Trophoblast cell (in vitro differentiated cells and primary cell): Measurements from ENCODE around the gene ARMC9.
A peak's percentile ranks its signal among the peaks of the same experiment; 100 is the strongest.

Experiments
- DNase-seq, 2 donors: peaks; one replicate each; pipeline ENCODE4 v3.0.0-alpha.2; 2016
- H2AFZ ChIP-seq: 2 replicates; pipeline ENCODE4 v1.6.1; 2013; ENCODE audit warnings: low read length, moderate library complexity, mild to moderate bottlenecking; ENCODE audit not compliant: insufficient read depth, poor library complexity
- H2AK5ac ChIP-seq: 2 replicates; pipeline ENCODE4 v1.6.1; 2013; ENCODE audit warnings: mild to moderate bottlenecking, low read length
- H2BK120ac ChIP-seq: 2 replicates; pipeline ENCODE4 v1.6.1; 2013; ENCODE audit warnings: low read length, mild to moderate bottlenecking, moderate library complexity; ENCODE audit not compliant: insufficient read depth, poor library complexity
- H2BK12ac ChIP-seq: 2 replicates; pipeline ENCODE4 v1.6.1; 2013; ENCODE audit warnings: mild to moderate bottlenecking, low read length, moderate library complexity
- H2BK5ac ChIP-seq: 2 replicates; pipeline ENCODE4 v1.6.1; 2013; ENCODE audit warnings: low read length, low read depth, moderate library complexity, mild to moderate bottlenecking; ENCODE audit not compliant: poor library complexity
- H3K14ac ChIP-seq: 2 replicates; pipeline ENCODE4 v1.6.1; 2013; ENCODE audit warnings: mild to moderate bottlenecking, low read length
- H3K18ac ChIP-seq: 2 replicates; pipeline ENCODE4 v1.6.1; 2013; ENCODE audit warnings: mild to moderate bottlenecking, low read length
- H3K23ac ChIP-seq: 2 replicates; pipeline ENCODE4 v1.6.1; 2013; ENCODE audit warnings: low read length
- H3K27ac ChIP-seq: 2 replicates; pipeline ENCODE4 v1.5.1; 2013; ENCODE audit warnings: low read depth, mild to moderate bottlenecking, inconsistent platforms, low read length, moderate library complexity
- H3K27me3 ChIP-seq: 2 replicates; pipeline ENCODE4 v1.6.1; 2013; ENCODE audit warnings: inconsistent platforms, mild to moderate bottlenecking, low read length, moderate library complexity; ENCODE audit not compliant: insufficient read depth
- H3K36me3 ChIP-seq, 2 experiments: 1 replicate in 1 of 2; 2 replicates in 1 of 2; pipeline ENCODE4 v1.6.1; 2013; ENCODE audit warnings: low read length in 2 of 2, mild to moderate bottlenecking in 2 of 2, moderate library complexity in 1 of 2; ENCODE audit not compliant: insufficient read depth in 2 of 2, control insufficient read depth in 1 of 2
- H3K4ac ChIP-seq: 2 replicates; pipeline ENCODE4 v1.6.1; 2013; ENCODE audit warnings: low read depth, mild to moderate bottlenecking, low read length, moderate library complexity
- H3K4me1 ChIP-seq, 2 experiments: 1 replicate in 1 of 2; 2 replicates in 1 of 2; pipeline ENCODE4 v1.6.1; 2013; ENCODE audit warnings: low read length in 2 of 2, mild to moderate bottlenecking in 2 of 2, moderate library complexity in 1 of 2; ENCODE audit not compliant: insufficient read depth in 2 of 2, control insufficient read depth in 1 of 2
- H3K4me2 ChIP-seq: 2 replicates; pipeline ENCODE4 v1.6.1; 2013; ENCODE audit warnings: inconsistent platforms, mild to moderate bottlenecking, low read length, moderate library complexity
- H3K4me3 ChIP-seq: 2 replicates; pipeline ENCODE4 v1.5.1; 2013; ENCODE audit warnings: mild to moderate bottlenecking, low read depth, low read length, inconsistent platforms
- H3K79me1 ChIP-seq: one replicate; pipeline ENCODE4 v1.6.1; 2013; ENCODE audit warnings: low read length
- H3K79me2 ChIP-seq: 2 replicates; pipeline ENCODE4 v1.6.1; 2013; ENCODE audit warnings: low read length, mild to moderate bottlenecking; ENCODE audit not compliant: control insufficient read depth, insufficient read depth, poor library complexity
- H3K9ac ChIP-seq: 2 replicates; pipeline ENCODE4 v1.6.1; 2013; ENCODE audit warnings: mild to moderate bottlenecking, low read length
- H3K9me3 ChIP-seq: 2 replicates; pipeline ENCODE4 v1.6.1; 2013; ENCODE audit warnings: low read depth, mild to moderate bottlenecking, control low read depth, inconsistent platforms, low read length; ENCODE audit not compliant: insufficient read depth
- H4K12ac ChIP-seq: 2 replicates; pipeline ENCODE4 v1.6.1; 2013; ENCODE audit warnings: low read depth, mild to moderate bottlenecking, low read length, moderate library complexity
- H4K8ac ChIP-seq: 2 replicates; pipeline ENCODE4 v1.6.1; 2013; ENCODE audit warnings: low read depth, mild to moderate bottlenecking, low read length, moderate library complexity
- H4K91ac ChIP-seq: one replicate; pipeline ENCODE4 v1.6.1; 2013; ENCODE audit warnings: low read depth, mild to moderate bottlenecking, low read length, moderate library complexity
- WGBS: extraction: QIAGEN DNeasy Blood & Tissue Kit; methylation state at CpG from one replicate; pipeline ENCODE4 v1.1.7; 2013; ENCODE audit warnings: missing lambda C conversion rate; ENCODE audit not compliant: insufficient read length, insufficient coverage; ENCODE audit errors: extremely low coverage; 5-methylcytosine and 5-hydroxymethylcytosine counted together

Gene ARMC9

DNA sequence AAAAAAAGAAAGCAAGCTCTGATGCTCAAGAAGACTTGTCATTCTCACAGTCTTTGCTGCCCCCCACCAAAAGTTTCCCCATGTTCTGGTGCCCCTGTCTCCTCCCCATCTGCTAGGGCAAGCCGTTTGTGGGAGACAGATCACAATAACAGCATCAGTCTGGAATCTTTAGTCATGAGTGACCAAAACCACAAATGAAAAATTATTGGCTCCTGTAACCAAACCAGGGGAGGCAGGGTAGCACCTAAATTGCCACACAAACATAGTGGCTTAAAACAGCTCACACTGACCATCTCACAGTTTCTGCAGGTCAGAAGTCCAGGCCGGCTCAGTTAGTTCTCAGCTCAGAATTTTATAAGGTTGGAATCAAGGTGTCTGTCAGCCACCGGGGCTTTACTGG lies 188.0 kb downstream of the ARMC9 start:
- no peak overlapping the region for H3K4me3 ChIP-seq
- no peak overlapping the region for H3K9ac ChIP-seq
- no peaks in the 10 kb centered on the region for H3K4me1 ChIP-seq
- DNase-seq, result no peak
- H3K79me2 ChIP-seq, result no peaks in the 10 kb centered on the region
- H3K4ac ChIP-seq, result no peak overlapping the region
- no peak overlapping the region for H4K8ac ChIP-seq
- H4K91ac ChIP-seq, result no peak overlapping the region
- H4K12ac ChIP-seq, result no peak overlapping the region
- peaks cover 3% of the 10 kb centered on the region for H3K9me3 ChIP-seq
- H3K18ac ChIP-seq, result no peak overlapping the region
- H3K36me3 ChIP-seq, result no peaks in the 10 kb centered on the region
- H3K4me2 ChIP-seq, result no peak overlapping the region
- H3K27ac ChIP-seq, result no peak overlapping the region
- no peaks in the 10 kb centered on the region for H3K27me3 ChIP-seq
- no peak overlapping the region for H3K23ac ChIP-seq
- H3K79me1 ChIP-seq, result no peaks in the 10 kb centered on the region
- no peak overlapping the region for H2AK5ac ChIP-seq
- H2BK5ac ChIP-seq, result no peak overlapping the region
- no peak overlapping the region for H2BK120ac ChIP-seq
- no peak overlapping the region for H2AFZ ChIP-seq
- H3K14ac ChIP-seq, result no peak overlapping the region
- no peak overlapping the region for H2BK12ac ChIP-seq
- no CpG with 5 or more reads among the region's 3 CpGs for WGBS

DNA sequence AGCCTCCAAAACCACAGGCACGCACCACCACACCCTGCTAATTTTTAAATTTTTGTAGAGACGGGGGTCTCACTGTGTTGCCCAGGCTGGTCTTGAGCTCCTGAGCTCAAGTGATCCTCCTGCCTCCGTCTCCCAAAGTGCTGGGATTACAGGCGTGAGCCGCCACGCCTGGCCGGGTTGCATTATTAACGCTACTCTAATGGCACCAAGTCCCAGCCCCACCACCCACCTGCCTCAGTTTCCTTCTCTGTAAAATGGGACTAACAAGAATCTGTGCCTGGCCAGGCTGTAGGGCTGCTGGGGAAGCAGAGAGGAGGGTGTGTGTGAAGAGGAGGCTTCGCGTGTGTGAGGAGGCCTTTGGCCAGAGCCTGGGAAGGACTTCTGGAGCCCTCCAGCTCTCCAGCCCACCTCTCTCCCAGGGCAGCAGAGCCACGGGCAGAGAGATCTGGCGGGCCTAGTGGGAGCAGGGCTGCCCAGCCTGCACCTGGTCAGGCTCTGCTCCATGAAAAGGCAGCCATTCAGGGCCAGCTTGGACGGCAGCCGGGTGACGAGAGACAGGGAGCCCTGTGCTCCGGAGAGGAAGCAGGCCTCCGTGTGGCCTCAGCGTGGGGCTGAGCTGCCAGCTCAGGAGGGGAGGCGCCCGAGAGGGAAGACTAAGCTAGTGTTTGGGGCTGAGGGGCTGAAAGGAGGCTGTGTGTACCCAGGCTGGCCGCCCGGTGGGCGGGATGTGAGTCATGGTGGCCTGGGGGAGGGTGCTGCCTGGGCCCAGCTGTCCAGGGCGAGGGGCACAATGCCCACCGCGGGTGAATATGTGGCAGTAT lies 189.7 kb downstream of the ARMC9 start:
- Histone ChIP-seq H3K36me3 (no peaks in the 10 kb centered on the region), H2AFZ (no peak overlapping the region), H2BK120ac (no peak overlapping the region), H4K12ac (no peak overlapping the region), H2AK5ac (no peak overlapping the region), H2BK5ac (no peak overlapping the region), H2BK12ac (no peak overlapping the region), H3K9ac (no peak overlapping the region), H4K91ac (no peak overlapping the region), H3K9me3 (peaks cover 9% of the 10 kb centered on the region), H3K4me2 (no peak overlapping the region), H3K18ac (no peak overlapping the region), H3K27ac (no peak overlapping the region), H3K4ac (no peak overlapping the region), H3K4me3 (no peak overlapping the region), H3K4me1 (no peaks in the 10 kb centered on the region), H4K8ac (no peak overlapping the region), H3K14ac (no peak overlapping the region), H3K79me1 (no peaks in the 10 kb centered on the region), H3K27me3 (no peaks in the 10 kb centered on the region), H3K79me2 (no peaks in the 10 kb centered on the region), H3K23ac (no peak overlapping the region)
- peak in 1 of 2 donors; percentile 29 for DNase-seq
- no CpG with 5 or more reads among the region's 26 CpGs for WGBS

DNA sequence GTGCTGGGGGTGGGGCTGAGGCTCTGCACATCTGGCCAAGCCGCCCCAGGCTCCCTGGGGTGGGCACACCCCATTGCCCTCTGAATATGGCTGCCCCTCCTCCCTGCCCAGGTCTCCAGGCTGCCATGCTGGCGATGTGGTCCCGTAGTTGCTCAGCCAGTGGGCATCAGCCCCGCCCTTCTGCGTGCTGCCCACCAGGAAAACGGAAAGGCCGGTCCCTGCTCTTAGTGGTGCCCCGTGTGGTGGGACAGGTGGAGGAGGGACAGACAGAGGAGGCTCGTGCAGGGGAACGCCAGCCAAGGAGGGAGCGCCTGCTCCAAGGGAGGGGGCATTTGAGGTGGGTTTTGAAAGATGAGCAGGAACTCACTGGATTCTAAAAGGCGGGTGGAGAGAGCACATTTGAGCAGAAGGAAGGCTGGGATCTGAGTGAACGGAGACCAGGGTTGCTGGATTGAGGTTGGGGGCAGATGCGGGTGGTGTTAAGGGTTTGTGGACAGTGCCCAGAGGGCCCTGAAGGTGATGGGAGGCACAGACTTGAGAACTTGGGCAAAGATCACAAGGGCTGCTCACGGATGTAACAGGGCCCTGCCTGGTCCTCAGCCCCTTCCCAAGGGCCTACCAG lies 190.4 kb downstream of the ARMC9 start:
- H2BK12ac ChIP-seq, result no peak overlapping the region
- H2AFZ ChIP-seq, result no peak overlapping the region
- no peak overlapping the region for H2BK5ac ChIP-seq
- no peaks in the 10 kb centered on the region for H3K79me2 ChIP-seq
- no peak overlapping the region for H4K91ac ChIP-seq
- no peak overlapping the region for H3K9ac ChIP-seq
- H2BK120ac ChIP-seq, result no peak overlapping the region
- H2AK5ac ChIP-seq, result no peak overlapping the region
- peaks cover 6% of the 10 kb centered on the region for H3K9me3 ChIP-seq
- no peaks in the 10 kb centered on the region for H3K79me1 ChIP-seq
- no peak overlapping the region for H3K4me3 ChIP-seq
- H3K14ac ChIP-seq, result no peak overlapping the region
- no CpG with 5 or more reads among the region's 15 CpGs for WGBS
- no peaks in the 10 kb centered on the region for H3K27me3 ChIP-seq
- H3K18ac ChIP-seq, result no peak overlapping the region
- H3K23ac ChIP-seq, result no peak overlapping the region
- H3K4ac ChIP-seq, result no peak overlapping the region
- no peaks in the 10 kb centered on the region for H3K36me3 ChIP-seq
- no peak overlapping the region for H3K27ac ChIP-seq
- no peaks in the 10 kb centered on the region for H3K4me1 ChIP-seq
- H4K12ac ChIP-seq, result no peak overlapping the region
- DNase-seq, result no peak
- no peak overlapping the region for H3K4me2 ChIP-seq
- no peak overlapping the region for H4K8ac ChIP-seq

DNA sequence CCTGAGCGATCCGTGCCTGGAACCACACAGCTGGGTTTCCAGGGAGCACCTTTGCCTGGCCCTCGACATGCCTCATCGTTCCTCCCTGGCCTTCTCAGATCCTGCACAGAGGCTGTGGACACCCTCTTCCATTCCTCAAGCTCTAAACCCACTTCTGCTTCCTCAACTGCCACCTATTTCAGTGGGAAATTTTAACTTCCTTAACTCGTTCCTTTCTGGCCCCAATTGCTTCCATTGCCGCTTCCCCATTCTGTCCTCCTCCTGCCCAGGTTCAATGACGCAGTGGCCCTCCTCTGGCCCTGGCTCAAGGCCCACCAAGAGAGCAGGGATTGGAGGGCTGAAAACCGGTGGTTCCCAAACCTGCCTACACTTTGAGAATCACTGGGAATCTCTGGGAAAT lies 192.2 kb downstream of the ARMC9 start:
- peak overlapping the region; percentile 8 for H3K4me3 ChIP-seq
- H3K4ac ChIP-seq, result no peak overlapping the region
- no peaks in the 10 kb centered on the region for H3K79me2 ChIP-seq
- H4K91ac ChIP-seq, result no peak overlapping the region
- no peak overlapping the region for H3K14ac ChIP-seq
- H3K18ac ChIP-seq, result no peak overlapping the region
- H3K4me2 ChIP-seq, result no peak overlapping the region
- H3K23ac ChIP-seq, result no peak overlapping the region
- H3K4me1 ChIP-seq, result peaks cover 0 to 2% of the 10 kb centered on the region in 2 experiments
- no peak overlapping the region for H2AFZ ChIP-seq
- H4K8ac ChIP-seq, result no peak overlapping the region
- no peak overlapping the region for H2BK120ac ChIP-seq
- no peaks in the 10 kb centered on the region for H3K27me3 ChIP-seq
- H2BK5ac ChIP-seq, result no peak overlapping the region
- peaks cover 6% of the 10 kb centered on the region for H3K9me3 ChIP-seq
- no peaks in the 10 kb centered on the region for H3K36me3 ChIP-seq
- H2AK5ac ChIP-seq, result no peak overlapping the region
- no peak overlapping the region for H4K12ac ChIP-seq
- no peak overlapping the region for H3K27ac ChIP-seq
- H3K9ac ChIP-seq, result no peak overlapping the region
- no peak overlapping the region for H2BK12ac ChIP-seq
- H3K79me1 ChIP-seq, result no peaks in the 10 kb centered on the region
- DNase-seq, result no peak
- no CpG with 5 or more reads among the region's 8 CpGs for WGBS
